GM12892 (cell line): ENCODE results near the gene ARID5B.

ENCODE experiments used
- POLR2A ChIP-seq: IDR thresholded peaks from 2 replicates; pipeline ENCODE4 v1.6.1; 2011; ENCODE audit warnings: low read depth, low read length, control low read depth
- TAF1 ChIP-seq: IDR thresholded peaks from 2 replicates; pipeline ENCODE4 v1.6.1; 2011; ENCODE audit warnings: low read depth, mild to moderate bottlenecking, control low read depth, low read length, borderline replicate concordance

DNA sequence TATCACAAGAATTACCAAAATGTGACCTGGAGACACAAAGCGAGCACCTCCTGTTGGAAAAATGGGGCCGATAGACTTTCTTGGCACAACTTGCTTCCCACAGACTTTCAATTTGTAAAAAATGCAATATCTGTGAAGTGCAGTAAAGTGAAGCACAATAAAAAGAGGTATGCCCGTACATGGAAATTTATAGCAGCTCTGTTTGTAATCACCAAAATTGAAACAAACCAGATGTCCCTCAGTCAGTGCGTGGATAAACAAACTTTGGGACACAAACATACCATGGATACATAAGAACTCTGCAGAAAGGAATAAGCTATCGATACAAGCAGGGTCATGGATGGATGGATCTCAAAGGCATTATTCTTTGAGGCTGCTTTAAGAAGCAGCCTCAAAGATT lies 33.6 kb downstream of the ARID5B start:
- TF ChIP-seq POLR2A = no peak
- no peak for TF ChIP-seq TAF1
